NK-92 (cell line): Measurements from ENCODE around the gene UROC1.

Experiments used
- DNase-seq: peaks from one replicate; lab custom pipeline; 2025; ENCODE audit not compliant: unreplicated experiment; lab: John Stamatoyannopoulos, UW

Gene UROC1

GRCh38 chr3:126497956-126498355, 19.6 kb downstream of the UROC1 start:
- DNase-seq, result no peak

DNA sequence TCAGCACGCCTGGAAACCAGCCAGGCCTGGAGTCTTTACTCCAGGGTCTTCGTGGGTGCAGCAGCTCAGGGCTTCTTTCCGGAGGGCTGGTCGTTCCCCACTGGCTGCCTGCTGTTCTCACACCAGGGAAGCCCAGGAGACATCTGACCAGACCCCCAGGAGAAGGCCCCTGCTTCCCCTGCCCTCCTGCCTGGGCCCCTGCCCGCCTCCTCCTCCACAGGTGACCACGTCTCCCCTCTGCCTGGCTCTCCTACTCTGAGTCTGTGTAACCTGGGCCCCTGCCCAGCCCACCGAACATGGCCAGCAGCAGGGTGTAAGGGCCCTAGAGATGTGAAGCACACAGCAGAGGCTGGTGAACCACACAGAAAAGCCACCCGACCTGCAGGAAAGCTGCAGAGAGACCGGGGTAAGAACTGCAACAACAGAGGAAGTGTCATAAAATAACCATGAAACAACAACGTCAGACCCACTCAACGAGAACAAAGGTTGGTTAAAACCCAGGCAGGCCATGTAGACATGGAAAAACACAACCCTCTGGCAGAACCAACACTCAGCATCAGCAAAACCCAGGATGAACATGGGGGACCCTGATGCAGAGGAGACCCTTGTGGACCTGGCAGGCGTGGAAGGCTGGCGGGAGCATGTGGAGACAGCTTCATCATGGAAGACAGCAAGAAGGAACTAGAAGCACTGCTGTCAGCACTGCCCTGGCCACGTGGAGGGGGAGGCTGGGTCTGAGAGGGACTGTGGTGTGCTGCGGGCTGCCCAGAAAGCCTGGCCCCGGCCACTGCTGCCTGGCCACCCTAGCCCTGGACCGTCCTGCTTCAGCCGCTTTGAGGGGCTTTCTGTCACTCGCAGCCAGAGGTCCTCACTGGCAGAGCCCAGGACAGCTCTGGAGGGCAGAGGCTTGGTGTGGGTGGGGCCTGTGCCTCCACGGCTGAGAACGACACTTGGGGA, 20.4 kb downstream of the UROC1 start:
- DNase-seq, result no peak

- DNase-seq, result no peak
These were observed 21.8 kb downstream of the UROC1 start for GRCh38 chr3:126495786-126496185.

GRCh38 chr3:126494970-126495230, 22.7 kb downstream of the UROC1 start:
- no peak for DNase-seq

DNA sequence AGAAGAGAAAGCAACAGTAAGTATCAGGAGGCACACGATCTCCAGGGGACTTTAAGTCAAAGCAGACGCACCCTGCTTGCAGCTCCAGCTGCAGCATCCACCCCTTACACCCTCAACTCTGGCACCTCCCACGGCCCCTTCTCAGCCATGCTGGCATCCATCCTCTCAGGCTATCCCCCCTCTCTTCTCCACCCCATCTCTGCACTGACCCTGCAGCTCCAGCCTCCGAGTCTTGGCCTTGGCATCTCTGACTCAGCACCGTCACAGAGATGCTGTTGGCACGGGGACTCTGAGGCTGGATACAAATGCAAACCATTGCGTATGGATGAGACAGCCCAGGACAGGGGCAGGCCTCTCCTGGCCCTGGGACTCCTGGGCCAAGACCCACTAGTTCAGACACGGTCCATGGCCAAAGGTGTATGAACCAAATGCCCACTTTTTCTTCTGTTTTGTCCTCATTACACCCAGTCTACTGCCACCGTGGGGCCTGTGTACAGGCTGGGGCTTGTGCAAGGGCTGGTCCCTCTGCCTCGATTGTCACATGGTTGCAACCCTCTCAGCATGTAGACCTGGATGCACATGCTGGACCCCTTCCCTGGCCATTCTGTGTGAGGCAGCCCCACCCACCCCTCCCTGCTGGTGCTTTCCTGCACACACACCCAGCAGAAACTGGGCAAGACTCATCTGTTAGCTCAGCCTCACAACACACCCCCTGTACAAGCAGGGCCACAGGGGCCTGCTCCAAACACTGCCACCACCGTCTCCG, 23.2 kb downstream of the UROC1 start:
- no peak for DNase-seq

- no peak for DNase-seq
These were observed 23.8 kb downstream of the UROC1 start for GRCh38 chr3:126493739-126494138.

DNA sequence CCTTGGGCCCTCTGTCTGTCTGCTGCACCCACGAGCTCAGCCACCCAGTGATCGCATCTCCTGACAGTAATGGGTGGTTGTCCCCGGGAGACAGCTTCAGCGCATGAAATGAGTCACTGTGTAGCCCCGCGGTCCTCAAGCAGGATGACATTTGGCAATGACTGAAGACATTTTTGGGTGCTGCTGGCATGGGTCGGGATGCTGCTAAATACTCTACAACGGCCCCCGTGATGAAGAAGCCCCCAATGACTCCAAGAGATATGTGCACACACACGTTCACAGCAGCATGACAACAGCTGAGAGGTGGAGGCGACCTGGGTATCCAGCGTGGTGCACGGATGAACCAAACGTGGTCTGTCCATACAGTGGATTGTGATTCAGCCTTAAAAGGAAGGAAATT, 24.5 kb downstream of the UROC1 start:
- DNase-seq, result no peak

GRCh38 chr3:126491221-126492013, 26.2 kb downstream of the UROC1 start:
- no peak for DNase-seq

GRCh38 chr3:126490619-126491018, 27.0 kb downstream of the UROC1 start:
- DNase-seq, result no peak

- DNase-seq, result no peak
These were observed 28.5 kb downstream of the UROC1 start for GRCh38 chr3:126488886-126489569.

GRCh38 chr3:126488185-126488584, 29.4 kb downstream of the UROC1 start:
- DNase-seq, result no peak

- DNase-seq, result no peak
These were observed 30.3 kb downstream of the UROC1 start for GRCh38 chr3:126487151-126487771.

GRCh38 chr3:126486360-126486847, 31.2 kb downstream of the UROC1 start:
- no peak for DNase-seq

GRCh38 chr3:126485956-126486355, 31.6 kb downstream of the UROC1 start:
- no peak for DNase-seq

DNA sequence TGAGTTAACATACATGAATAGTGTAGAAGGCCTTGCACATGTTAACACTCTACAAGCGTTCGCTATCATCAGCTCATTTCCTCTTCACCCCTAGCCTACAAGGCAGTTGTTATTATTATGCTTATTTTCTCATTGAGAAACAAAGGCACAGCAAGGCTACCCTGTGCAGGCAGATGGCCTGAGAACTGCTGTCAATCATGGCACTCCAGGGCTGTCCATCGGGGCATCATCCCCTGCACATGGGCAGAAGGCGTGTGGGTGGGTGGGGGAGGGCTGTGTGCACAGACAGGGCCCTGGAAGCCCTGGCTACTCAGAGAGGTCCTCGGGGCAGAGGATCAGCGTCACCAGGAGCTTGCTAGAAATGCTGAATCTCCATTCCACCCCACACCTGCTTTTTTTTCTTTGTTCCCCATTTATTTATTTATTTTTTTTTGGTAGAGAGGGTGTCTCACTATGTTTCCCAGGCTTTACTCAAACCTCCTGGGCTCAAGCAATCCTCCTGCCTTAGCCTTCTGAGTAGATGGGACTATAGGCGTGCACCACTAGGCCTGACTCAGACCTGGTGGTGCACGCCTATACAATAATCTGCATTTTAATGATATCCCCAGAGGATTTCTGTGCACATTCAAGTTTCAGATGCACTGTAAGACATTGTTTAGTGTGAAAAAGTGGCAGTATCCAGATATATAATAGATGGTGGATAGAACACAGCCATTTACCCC, 32.2 kb downstream of the UROC1 start:
- DNase-seq, result no peak

GRCh38 chr3:126484662-126485061, 32.9 kb downstream of the UROC1 start:
- DNase-seq, result no peak

GRCh38 chr3:126484148-126484547, 33.4 kb downstream of the UROC1 start:
- DNase-seq, result no peak

DNA sequence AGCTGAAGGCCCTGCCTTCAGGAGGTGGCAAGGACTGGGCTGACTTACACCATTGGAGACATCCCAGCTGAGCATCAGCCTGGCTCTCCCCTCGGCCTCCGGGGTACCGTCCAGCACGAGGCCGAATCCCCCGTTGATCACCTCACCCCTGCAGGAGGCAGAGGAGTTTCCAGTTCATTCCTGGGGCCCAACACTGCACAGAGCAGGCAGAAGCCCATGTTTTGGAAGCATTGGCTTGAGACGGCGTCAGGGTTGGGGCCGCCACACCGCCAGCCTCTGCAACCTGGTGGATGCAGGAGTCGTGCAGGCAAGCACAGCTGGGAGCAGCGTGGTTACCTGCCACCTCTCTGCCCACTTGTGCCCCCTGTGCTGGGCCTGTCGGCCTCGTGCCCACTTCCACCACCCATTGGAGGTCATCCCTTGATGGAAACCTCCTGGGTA, 34.2 kb downstream of the UROC1 start:
- no peak for DNase-seq

- DNase-seq, result no peak
These were observed 34.9 kb downstream of the UROC1 start for GRCh38 chr3:126482503-126483255.
